ENCODE results near the gene SPATS2.

Gene SPATS2

DNA sequence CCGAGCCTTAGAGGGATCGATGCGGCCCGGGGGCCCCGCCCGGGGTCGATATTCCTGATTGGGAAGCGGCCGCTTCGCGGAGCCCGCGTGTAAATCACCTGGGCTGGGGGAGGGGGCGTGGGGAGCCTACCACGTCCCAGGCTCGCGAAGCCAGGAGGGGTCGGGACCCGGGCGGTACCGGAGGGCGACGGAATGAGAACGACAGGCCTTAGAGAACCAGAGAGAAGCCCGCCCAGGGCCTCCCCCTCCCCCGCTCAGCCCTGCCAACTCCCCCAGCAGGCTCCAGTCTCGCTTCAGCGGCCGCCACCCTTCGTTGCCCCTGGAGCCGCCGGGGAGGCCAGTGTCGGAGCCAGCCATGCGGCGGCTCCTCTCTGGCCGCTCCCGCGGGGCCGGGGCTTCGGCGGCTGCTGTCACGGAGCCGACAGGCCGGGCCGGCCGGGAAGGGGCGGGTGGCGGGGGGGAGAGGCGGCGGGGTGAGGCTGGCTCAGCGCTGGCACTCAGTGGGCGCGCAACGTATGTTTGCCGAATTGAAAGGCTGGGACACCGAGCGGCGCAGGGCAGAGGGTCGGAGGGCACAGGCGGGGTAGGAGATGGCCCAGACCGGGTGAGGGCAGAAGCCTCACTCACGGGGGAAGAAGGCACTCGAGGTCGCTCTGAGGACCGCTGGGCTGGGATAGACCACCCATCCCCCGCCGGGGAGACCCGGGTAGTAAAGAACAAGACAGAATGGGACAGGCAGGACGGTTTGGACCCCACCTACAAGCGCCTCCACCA, 22.0 kb upstream of the SPATS2 start:
- TF ChIP-seq, protein P1, sequence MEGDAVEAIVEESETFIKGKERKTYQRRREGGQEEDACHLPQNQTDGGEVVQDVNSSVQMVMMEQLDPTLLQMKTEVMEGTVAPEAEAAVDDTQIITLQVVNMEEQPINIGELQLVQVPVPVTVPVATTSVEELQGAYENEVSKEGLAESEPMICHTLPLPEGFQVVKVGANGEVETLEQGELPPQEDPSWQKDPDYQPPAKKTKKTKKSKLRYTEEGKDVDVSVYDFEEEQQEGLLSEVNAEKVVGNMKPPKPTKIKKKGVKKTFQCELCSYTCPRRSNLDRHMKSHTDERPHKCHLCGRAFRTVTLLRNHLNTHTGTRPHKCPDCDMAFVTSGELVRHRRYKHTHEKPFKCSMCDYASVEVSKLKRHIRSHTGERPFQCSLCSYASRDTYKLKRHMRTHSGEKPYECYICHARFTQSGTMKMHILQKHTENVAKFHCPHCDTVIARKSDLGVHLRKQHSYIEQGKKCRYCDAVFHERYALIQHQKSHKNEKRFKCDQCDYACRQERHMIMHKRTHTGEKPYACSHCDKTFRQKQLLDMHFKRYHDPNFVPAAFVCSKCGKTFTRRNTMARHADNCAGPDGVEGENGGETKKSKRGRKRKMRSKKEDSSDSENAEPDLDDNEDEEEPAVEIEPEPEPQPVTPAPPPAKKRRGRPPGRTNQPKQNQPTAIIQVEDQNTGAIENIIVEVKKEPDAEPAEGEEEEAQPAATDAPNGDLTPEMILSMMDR (IDR thresholded peaks at IDR 0.05; ENCODE audit: borderline replicate concordance, control extremely low read depth, extremely low read depth, insufficient read depth, missing control alignments): no peak
- in situ Hi-C loops (cut with MboI; ENCODE audit: low sequenced_read_pairs, unreplicated experiment): no loop called here
- peak; percentile 75 for DNase-seq (ENCODE audit: low spot score)

DNA sequence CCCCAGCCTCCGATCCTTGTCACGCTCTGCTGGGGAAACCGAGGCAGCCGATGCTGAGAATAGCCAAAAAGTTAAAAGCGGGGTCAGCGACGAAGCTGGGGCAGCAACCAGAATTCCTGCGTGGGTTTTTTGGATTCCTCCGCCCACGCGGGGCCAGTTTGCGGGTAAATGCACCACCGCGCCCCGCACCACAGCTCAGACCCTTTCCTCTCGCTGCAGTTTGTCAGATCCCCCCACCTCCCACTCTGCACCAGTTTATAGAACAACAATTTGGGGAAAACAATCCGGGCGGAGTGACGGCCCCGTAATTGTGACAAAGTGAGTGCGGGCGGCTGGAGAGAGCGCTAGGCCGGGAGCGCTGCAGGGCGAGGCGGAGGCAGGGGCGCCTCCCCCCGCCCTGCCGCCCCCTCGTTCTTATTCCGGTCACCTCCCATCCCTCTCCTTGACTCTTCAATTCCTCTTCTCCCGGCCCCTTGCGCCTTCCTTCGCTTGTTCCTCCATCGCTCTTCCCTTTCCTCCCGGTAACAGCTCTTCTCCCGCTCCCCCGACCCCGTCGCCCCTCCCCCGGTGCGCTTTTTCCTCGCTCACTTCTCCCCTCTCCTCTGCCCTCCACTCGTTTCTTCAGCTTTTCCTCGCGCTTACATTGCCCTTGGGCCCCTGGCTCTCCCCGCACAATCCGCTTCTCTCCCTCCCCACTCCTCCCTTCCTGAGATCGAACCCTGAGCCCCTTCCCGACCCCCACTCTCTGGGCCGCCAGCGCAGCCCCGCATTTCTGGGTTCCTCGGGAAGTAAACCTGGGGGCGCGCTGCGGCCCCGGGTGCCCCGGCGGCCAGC, 21.2 kb upstream of the SPATS2 start:
- DNase-seq (ENCODE audit: low spot score): peak; percentile 57
- TF ChIP-seq, protein P1 (IDR thresholded peaks at IDR 0.05; ENCODE audit: borderline replicate concordance, control extremely low read depth, extremely low read depth, insufficient read depth, missing control alignments): no peak
- in situ Hi-C loops (cut with MboI; ENCODE audit: low sequenced_read_pairs, unreplicated experiment): no loop called here

DNA sequence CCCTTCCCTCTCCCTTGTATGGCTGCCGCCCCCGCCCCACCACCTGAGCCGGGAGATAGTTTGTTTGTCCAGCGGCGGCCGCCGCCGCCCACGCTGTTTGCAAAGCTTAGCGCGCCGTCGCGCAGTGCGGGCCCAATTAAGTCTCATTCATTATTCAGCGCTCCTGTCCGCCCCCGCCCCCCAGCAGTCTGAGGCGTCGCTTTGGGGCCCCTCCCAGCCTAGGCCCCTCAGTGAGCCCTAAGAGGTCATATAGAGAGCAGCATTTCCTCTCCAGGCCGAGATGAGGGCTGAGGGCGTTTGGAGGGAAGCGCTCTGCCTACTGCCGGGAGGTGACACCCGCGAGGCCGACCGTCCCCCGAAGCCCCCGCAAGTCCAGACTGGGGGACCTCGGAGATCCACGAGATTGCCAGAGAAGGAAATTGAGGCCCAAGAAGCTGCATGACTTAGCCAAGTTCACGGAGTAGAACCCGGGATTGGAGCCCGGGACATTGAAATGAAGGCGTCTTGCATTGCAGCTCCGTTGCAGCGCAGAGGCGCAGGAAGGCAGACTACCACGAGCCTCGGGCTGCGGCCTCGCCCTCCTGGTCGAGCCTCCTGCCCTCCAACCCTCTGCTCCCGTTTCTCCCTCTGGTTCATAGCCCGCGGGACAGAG, 20.5 kb upstream of the SPATS2 start, which contains the start of gene DNAJC22:
Gene DNAJC22, plus strand, starts transcription at position 230 of the 652 bp plus-strand sequence. CDS start 1,985 bp downstream, outside the sequence.
- peak; percentile 80 for DNase-seq (ENCODE audit: low spot score)
- in situ Hi-C loops (cut with MboI; ENCODE audit: low sequenced_read_pairs, unreplicated experiment): no loop called here
- TF ChIP-seq, protein P1 (IDR thresholded peaks at IDR 0.05; ENCODE audit: borderline replicate concordance, control extremely low read depth, extremely low read depth, insufficient read depth, missing control alignments): no peak

DNA sequence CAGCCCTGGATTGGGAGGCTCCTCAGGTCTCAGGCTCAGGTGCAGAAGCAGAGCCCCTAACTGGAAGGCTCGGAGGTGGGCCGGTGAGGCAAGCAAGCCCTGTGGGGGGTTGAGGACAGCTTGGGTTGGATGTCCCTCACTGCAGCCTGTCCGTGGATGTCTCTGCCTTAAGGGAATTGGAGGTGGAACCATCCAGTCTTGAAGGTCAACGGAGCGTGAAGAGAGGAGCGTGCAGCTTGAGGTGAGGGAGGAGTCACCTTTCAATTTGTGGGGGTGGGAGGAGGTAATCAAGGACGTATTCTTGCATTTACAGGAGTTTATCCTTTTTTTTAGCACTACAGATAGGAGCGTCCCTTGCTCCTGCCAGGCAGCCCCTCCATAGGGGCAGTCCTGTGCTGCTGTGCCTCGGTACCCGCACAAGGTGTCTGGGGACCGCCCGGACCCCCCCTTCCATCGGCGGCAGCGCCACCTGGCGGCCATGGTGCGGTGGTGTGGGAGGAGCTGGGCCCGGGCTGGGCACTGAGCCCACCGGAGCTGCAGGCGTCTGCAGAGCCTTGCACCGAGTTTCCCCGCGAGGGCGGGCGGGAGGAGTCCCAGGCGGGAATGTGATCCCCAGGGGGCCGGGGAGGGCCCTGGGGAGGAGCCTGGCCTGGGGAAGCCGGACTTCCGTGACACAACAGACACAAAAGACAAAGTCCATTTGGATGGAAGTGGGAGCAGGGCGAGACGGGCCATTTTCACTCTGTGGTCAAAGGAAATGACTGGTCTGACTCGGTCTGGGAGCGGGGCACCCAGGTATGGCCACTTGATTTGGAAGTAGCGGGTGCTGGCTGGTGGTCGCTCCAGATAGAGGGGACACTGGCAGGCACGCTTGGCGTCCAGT, 19.7 kb upstream of the SPATS2 start:
- peak; percentile 92 for DNase-seq (ENCODE audit: low spot score)
- TF ChIP-seq, protein P1 (IDR thresholded peaks at IDR 0.05; ENCODE audit: borderline replicate concordance, control extremely low read depth, extremely low read depth, insufficient read depth, missing control alignments): peak; percentile 97
- in situ Hi-C loops (cut with MboI; ENCODE audit: low sequenced_read_pairs, unreplicated experiment): no loop called here

DNA sequence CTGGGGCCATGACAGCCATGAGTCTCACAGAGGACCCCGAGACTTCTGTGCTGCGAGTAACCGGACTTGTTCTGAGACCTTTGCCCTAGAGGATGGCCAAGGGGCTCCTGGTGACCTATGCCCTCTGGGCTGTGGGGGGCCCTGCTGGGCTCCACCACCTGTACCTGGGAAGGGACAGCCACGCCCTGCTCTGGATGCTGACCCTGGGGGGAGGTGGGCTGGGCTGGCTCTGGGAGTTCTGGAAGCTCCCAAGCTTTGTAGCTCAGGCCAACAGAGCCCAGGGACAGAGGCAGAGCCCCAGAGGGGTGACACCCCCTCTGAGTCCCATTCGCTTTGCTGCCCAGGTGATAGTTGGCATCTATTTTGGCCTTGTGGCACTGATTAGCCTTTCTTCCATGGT, 18.5 kb upstream of the SPATS2 start:
- TF ChIP-seq, protein P1 (IDR thresholded peaks at IDR 0.05; ENCODE audit: borderline replicate concordance, control extremely low read depth, extremely low read depth, insufficient read depth, missing control alignments): no peak
- in situ Hi-C loops (cut with MboI; ENCODE audit: low sequenced_read_pairs, unreplicated experiment): no loop called here
- no peak for DNase-seq (ENCODE audit: low spot score)
